ENCODE results near the gene ZKSCAN8. TPM values are rescaled to one million over a fixed set of nuclear protein-coding genes. Genes with fewer than 3 reads are reported as not detected.

Gene ZKSCAN8
- total and polyA plus RNA-seq, 2 donors (not counting 3 experiments of a cell fraction or from before 2014, with no cell fraction given): 9.4 to 19.7 TPM

DNA sequence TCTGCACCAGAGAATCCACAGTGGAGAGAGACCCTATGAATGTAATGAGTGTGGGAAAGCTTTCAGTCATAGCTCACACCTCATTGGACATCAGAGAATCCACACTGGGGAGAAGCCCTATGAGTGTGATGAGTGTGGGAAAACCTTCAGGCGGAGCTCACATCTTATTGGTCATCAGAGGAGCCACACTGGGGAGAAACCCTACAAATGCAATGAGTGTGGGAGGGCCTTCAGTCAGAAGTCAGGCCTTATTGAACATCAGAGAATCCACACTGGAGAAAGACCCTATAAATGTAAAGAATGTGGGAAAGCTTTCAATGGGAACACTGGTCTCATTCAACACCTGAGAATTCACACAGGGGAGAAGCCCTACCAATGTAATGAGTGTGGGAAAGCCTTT is 11.9 kb downstream of the ZKSCAN8 start:
- no TSS peak for BruUV-seq (replicated peaks)
- no peak overlapping the region for H2AFZ ChIP-seq (ENCODE audit: low read depth, low read length)
- dilution Hi-C loops (cut with MboI; ENCODE audit: extremely low pct_ligation_motif_present, low sequenced_read_pairs) (no loop called here), intact Hi-C loops (cut with micrococcal nuclease) (no loop called here)
- H3K9ac ChIP-seq (replicated peaks; ENCODE audit: extremely low read depth, insufficient read depth, low read length): no peak overlapping the region
- H3K9me3 ChIP-seq (replicated peaks; ENCODE audit: control insufficient read depth, insufficient read depth, low read length): peaks cover 11% of the 10 kb centered on the region
- no peak overlapping the region for H3K27ac ChIP-seq (ENCODE audit: insufficient read depth, low read depth, low read length)
- ChIA-PET CTCF (interaction anchor here (0.6 to 1.7 kb wide), 3 partner anchors 12 to 238 kb away, joined by 3 to 5 read pairs (median 5); partner anchors contain the start of gene ZKSCAN8), POLR2A (interaction anchor here (1.3 kb wide), 1 partner anchor 12 kb away, joined by 8 read pairs; the partner anchor contains the start of gene ZKSCAN8)
- H3K79me2 ChIP-seq (ENCODE audit: control insufficient read depth, insufficient read depth, low read length): no peaks in the 10 kb centered on the region
- no peaks in the 10 kb centered on the region for H3K27me3 ChIP-seq (ENCODE audit: control insufficient read depth in 2 of 2, insufficient read depth in 2 of 2, low read length in 2 of 2)
- no peak for DNase-seq (ENCODE audit: low read depth, low spot score)
- no peaks in the 10 kb centered on the region for H4K20me1 ChIP-seq (replicated peaks; ENCODE audit: control insufficient read depth, extremely low read depth, insufficient read depth, low read length)
- H3K9me1 ChIP-seq (replicated peaks; ENCODE audit: control insufficient read depth, extremely low read depth, insufficient read depth, low read length): no peaks in the 10 kb centered on the region
- no peak for FAIRE-seq
- no peak overlapping the region for H3K4me3 ChIP-seq (replicated peaks in 1 of 3; ENCODE audit: insufficient read depth in 1 of 3, low read depth in 1 of 3, low read length in 3 of 3)
- no peaks in the 10 kb centered on the region for H3K4me1 ChIP-seq (ENCODE audit: control insufficient read depth, extremely low read depth, insufficient read depth, low read length)
- H3K36me3 ChIP-seq (ENCODE audit: control insufficient read depth in 2 of 2, extremely low read depth in 1 of 2, insufficient read depth in 2 of 2, low read length in 2 of 2): peaks cover 32 to 37% of the 10 kb centered on the region in 2 experiments
- H3K4me2 ChIP-seq (ENCODE audit: insufficient read depth, low read length): no peak overlapping the region
- TF ChIP-seq FOS (IDR thresholded peaks at IDR 0.05; ENCODE audit: borderline replicate concordance, insufficient read depth, low read length) (no peak), JUN (IDR thresholded peaks at IDR 0.05; ENCODE audit: borderline replicate concordance, insufficient read depth, insufficient read length, low read depth) (no peak), POLR2AphosphoS5 (IDR thresholded peaks at IDR 0.05; ENCODE audit: insufficient read depth, low read depth, low read length) (no peak), MYC (IDR thresholded peaks at IDR 0.05; ENCODE audit: low read depth, low read length) (no peak), GATA2 (IDR thresholded peaks at IDR 0.05; ENCODE audit: insufficient read depth, insufficient read length, low read depth, low read length) (no peak)
- TF ChIP-seq, protein P1, sequence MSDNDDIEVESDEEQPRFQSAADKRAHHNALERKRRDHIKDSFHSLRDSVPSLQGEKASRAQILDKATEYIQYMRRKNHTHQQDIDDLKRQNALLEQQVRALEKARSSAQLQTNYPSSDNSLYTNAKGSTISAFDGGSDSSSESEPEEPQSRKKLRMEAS (IDR thresholded peaks at IDR 0.05; ENCODE audit: insufficient read depth, insufficient read length): no peak

DNA sequence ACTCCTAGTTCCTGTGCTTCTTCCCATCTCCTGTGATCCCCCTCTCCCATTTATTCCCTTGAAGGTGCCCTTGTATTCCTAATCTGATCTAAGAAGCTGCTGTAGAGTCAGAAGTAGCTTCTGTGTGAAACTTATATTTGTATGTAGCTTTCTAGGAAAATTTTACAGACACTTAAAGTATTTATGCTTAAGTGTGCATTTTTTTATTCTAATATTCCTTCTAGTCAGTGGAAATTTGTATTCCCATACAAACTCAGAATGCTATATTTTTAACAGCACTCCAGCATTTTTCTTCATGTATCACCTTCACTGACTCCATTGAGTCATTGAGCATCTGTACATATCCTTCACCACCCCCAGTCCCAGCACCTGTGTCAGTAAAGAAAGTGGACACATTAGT is 12.7 kb downstream of the ZKSCAN8 start:
- Histone ChIP-seq H4K20me1 (replicated peaks; ENCODE audit: control insufficient read depth, extremely low read depth, insufficient read depth, low read length) (no peaks in the 10 kb centered on the region), H3K79me2 (ENCODE audit: control insufficient read depth, insufficient read depth, low read length) (no peaks in the 10 kb centered on the region), H3K27me3 (ENCODE audit: control insufficient read depth in 2 of 2, insufficient read depth in 2 of 2, low read length in 2 of 2) (no peaks in the 10 kb centered on the region), H3K27ac (ENCODE audit: insufficient read depth, low read depth, low read length) (no peak overlapping the region), H3K9me3 (replicated peaks; ENCODE audit: control insufficient read depth, insufficient read depth, low read length) (peaks cover 11% of the 10 kb centered on the region), H3K4me2 (ENCODE audit: insufficient read depth, low read length) (no peak overlapping the region), H3K36me3 (ENCODE audit: control insufficient read depth in 2 of 2, extremely low read depth in 1 of 2, insufficient read depth in 2 of 2, low read length in 2 of 2) (peaks cover 31 to 33% of the 10 kb centered on the region in 2 experiments), H3K4me3 (replicated peaks in 1 of 3; ENCODE audit: insufficient read depth in 1 of 3, low read depth in 1 of 3, low read length in 3 of 3) (no peak overlapping the region), H3K4me1 (ENCODE audit: control insufficient read depth, extremely low read depth, insufficient read depth, low read length) (no peaks in the 10 kb centered on the region), H3K9ac (replicated peaks; ENCODE audit: extremely low read depth, insufficient read depth, low read length) (no peak overlapping the region), H3K9me1 (replicated peaks; ENCODE audit: control insufficient read depth, extremely low read depth, insufficient read depth, low read length) (no peaks in the 10 kb centered on the region), H2AFZ (ENCODE audit: low read depth, low read length) (no peak overlapping the region)
- TF ChIP-seq, protein P2, sequence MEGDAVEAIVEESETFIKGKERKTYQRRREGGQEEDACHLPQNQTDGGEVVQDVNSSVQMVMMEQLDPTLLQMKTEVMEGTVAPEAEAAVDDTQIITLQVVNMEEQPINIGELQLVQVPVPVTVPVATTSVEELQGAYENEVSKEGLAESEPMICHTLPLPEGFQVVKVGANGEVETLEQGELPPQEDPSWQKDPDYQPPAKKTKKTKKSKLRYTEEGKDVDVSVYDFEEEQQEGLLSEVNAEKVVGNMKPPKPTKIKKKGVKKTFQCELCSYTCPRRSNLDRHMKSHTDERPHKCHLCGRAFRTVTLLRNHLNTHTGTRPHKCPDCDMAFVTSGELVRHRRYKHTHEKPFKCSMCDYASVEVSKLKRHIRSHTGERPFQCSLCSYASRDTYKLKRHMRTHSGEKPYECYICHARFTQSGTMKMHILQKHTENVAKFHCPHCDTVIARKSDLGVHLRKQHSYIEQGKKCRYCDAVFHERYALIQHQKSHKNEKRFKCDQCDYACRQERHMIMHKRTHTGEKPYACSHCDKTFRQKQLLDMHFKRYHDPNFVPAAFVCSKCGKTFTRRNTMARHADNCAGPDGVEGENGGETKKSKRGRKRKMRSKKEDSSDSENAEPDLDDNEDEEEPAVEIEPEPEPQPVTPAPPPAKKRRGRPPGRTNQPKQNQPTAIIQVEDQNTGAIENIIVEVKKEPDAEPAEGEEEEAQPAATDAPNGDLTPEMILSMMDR (IDR thresholded peaks at IDR 0.05; ENCODE audit: extremely low read depth in 1 of 2, insufficient read depth in 1 of 2, low read depth in 1 of 2, low read length in 2 of 2): no peak
- TF ChIP-seq GATA2 (IDR thresholded peaks at IDR 0.05; ENCODE audit: insufficient read depth, insufficient read length, low read depth, low read length): no peak
- TF ChIP-seq, protein P1 (IDR thresholded peaks at IDR 0.05; ENCODE audit: insufficient read depth, insufficient read length): no peak
- ChIA-PET CTCF (no interaction called here), POLR2A (no interaction called here)
- intact Hi-C loops (cut with micrococcal nuclease) (no loop called here), dilution Hi-C loops (cut with MboI; ENCODE audit: extremely low pct_ligation_motif_present, low sequenced_read_pairs) (no loop called here)
- FAIRE-seq: no peak
- no TSS peak for BruUV-seq (replicated peaks)
- no peak for DNase-seq (ENCODE audit: low read depth, low spot score)

All from endothelial cell of umbilical vein (primary cell).